HCT116 (cell line): Measurements from ENCODE around the gene NTSR1. TPM values are rescaled to one million over a fixed set of nuclear protein-coding genes. Genes with fewer than 3 reads are reported as not detected.
A peak's percentile ranks its signal among the peaks of the same experiment; 100 is the strongest.

Experiments used
- ATAC-seq: fragments of 200-7000 bp; cut with Tn5 transposase; 2 replicates; pipeline ENCODE4 v1.9.1; 2020; ENCODE audit warnings: mild to moderate bottlenecking, moderate library complexity
- BruUV-seq: library from RNA; stranded (reverse); fragments of 400-500 nt; replicated peaks from 2 replicates; lab custom pipeline; 2021; lab: Mats Ljungman, UMichigan
- CTCF ChIA-PET: fragments of 300-600 bp; sonication (Branson Sonifier 250); formaldehyde crosslinking; loops from one replicate; lab custom pipeline; 2021; ENCODE audit warnings: antibody characterized with exemption; lab: Charles Lee
- POLR2A ChIA-PET: fragments of 300-600, 350-600 bp; sonication (Branson Sonifier 250); formaldehyde crosslinking; loops from one replicate; lab custom pipeline; 2021; ENCODE audit warnings: antibody characterized with exemption; lab: Charles Lee
- RAD21 ChIA-PET, 2 experiments: fragments of 300-600 bp; sonication (Branson Sonifier 250); formaldehyde crosslinking; loops; one replicate each; lab custom pipeline; 2023; ENCODE audit warnings: low total read pairs in 2 of 2; ENCODE audit not compliant: uncharacterized antibody in 2 of 2, unreplicated experiment in 2 of 2, low non-redundant PET in 1 of 2; lab: Charles Lee
- DNase-seq: peaks from one replicate; pipeline ENCODE4 v3.0.0-alpha.2; 2010; ENCODE audit warnings: low read depth, low spot score
- H2AFZ ChIP-seq: fragments of 200-600 bp; shearing (Covaris generic), sonication (generic); 2 replicates; pipeline ENCODE4 v1.6.1; 2017; ENCODE audit warnings: low read depth, mixed run types, mixed read lengths, antibody characterized with exemption, low read length; ENCODE audit not compliant: poor library complexity, severe bottlenecking
- H3K27ac ChIP-seq: 2 replicates; pipeline ENCODE4 v1.5.1; 2012; ENCODE audit warnings: low read depth, low read length
- H3K27me3 ChIP-seq: fragments of 200-600 bp; sonication (generic); 2 replicates; pipeline ENCODE4 v1.6.1; 2016; ENCODE audit warnings: mixed run types, low read length, mixed read lengths; ENCODE audit not compliant: insufficient read depth
- H3K36me3 ChIP-seq, 2 experiments: fragments of 200-500 bp in 1 of 2; fragments of 200-600 bp in 1 of 2; sonication (Bioruptor generic) in 1 of 2; sonication (generic) in 1 of 2; 2 replicates each; pipeline versions ENCODE4 v1.5.1 to v1.6.1; 2014 to 2016; ENCODE audit warnings: low read length in 2 of 2, inconsistent platforms in 1 of 2, mixed read lengths in 1 of 2, mixed run types in 1 of 2; ENCODE audit not compliant: insufficient read depth in 2 of 2, control insufficient read depth in 1 of 2
- H3K4me1 ChIP-seq, 2 experiments: fragments of 200-600 bp in 1 of 2; sonication (generic) in 1 of 2; 2 replicates each; pipeline versions ENCODE4 v1.5.1 to v1.6.1; 2012 to 2017; ENCODE audit warnings: low read length in 2 of 2, inconsistent platforms in 1 of 2, mild to moderate bottlenecking in 1 of 2, mixed read lengths in 1 of 2, mixed run types in 1 of 2, moderate library complexity in 1 of 2; ENCODE audit not compliant: insufficient read depth in 2 of 2, control insufficient read depth in 1 of 2
- H3K4me2 ChIP-seq: fragments of 200-600 bp; sonication (generic); 2 replicates; pipeline ENCODE4 v1.6.1; 2017; ENCODE audit warnings: mixed run types, low read length, mixed read lengths
- H3K4me3 ChIP-seq, 2 experiments: fragments of 200-600 bp in 1 of 2; sonication (generic) in 1 of 2; replicated peaks in 1 of 2; 2 replicates each; pipeline ENCODE4 v1.5.1; 2011 to 2016; ENCODE audit warnings: low read length in 2 of 2, control low read depth in 1 of 2, low read depth in 1 of 2, mild to moderate bottlenecking in 1 of 2, mixed read lengths in 1 of 2, mixed run types in 1 of 2
- H3K79me2 ChIP-seq: fragments of 200-600 bp; sonication (generic); 2 replicates; pipeline ENCODE4 v1.6.1; 2017; ENCODE audit warnings: mild to moderate bottlenecking, mixed run types, low read length, moderate library complexity, mixed read lengths; ENCODE audit not compliant: insufficient read depth
- H3K9ac ChIP-seq: fragments of 200-600 bp; sonication (generic); 2 replicates; pipeline ENCODE4 v1.6.1; 2016; ENCODE audit warnings: low read length, mixed read lengths
- H3K9me2 ChIP-seq: fragments of 200-600 bp; sonication (generic), shearing (Covaris generic); 2 replicates; pipeline ENCODE4 v1.6.1; 2017; ENCODE audit warnings: mixed run types, mild to moderate bottlenecking, moderate library complexity; ENCODE audit not compliant: insufficient read depth
- H3K9me3 ChIP-seq, 2 experiments: fragments of 200-500 bp in 1 of 2; fragments of 200-600 bp in 1 of 2; sonication (Bioruptor generic) in 1 of 2; sonication (generic) in 1 of 2; 2 replicates each; pipeline ENCODE4 v1.6.1; 2014 to 2017; ENCODE audit warnings: low read length in 2 of 2, mixed read lengths in 2 of 2, inconsistent platforms in 1 of 2, low read depth in 1 of 2, mild to moderate bottlenecking in 1 of 2, mixed run types in 1 of 2, moderate library complexity in 1 of 2; ENCODE audit not compliant: control insufficient read depth in 1 of 2, insufficient read depth in 1 of 2
- H4K20me1 ChIP-seq: fragments of 200-600 bp; sonication (generic), shearing (Covaris generic); 2 replicates; pipeline ENCODE4 v1.6.1; 2017; ENCODE audit warnings: mixed run types, mild to moderate bottlenecking, moderate library complexity; ENCODE audit not compliant: insufficient read depth
- CTCF ChIP-seq, 3 experiments: fragments of 200-600 bp in 1 of 3; sonication (generic) in 1 of 3; IDR thresholded peaks in 2 of 3; conservative IDR thresholded peaks in 1 of 3; 2 replicates each; pipeline ENCODE4 v1.5.1; 2012 to 2017; ENCODE audit warnings: low read depth in 2 of 3, low read length in 2 of 3, antibody characterized with exemption in 1 of 3, borderline replicate concordance in 1 of 3, control low read depth in 1 of 3, mild to moderate bottlenecking in 1 of 3, mixed read lengths in 1 of 3, mixed run types in 1 of 3, moderate library complexity in 1 of 3; ENCODE audit not compliant: insufficient read depth in 1 of 3
- ZBTB33 ChIP-seq: IDR thresholded peaks from 2 replicates; pipeline ENCODE4 v1.6.1; 2011; ENCODE audit warnings: mild to moderate bottlenecking, low read length, moderate library complexity; ENCODE audit not compliant: insufficient replicate concordance; ENCODE audit errors: extremely low read depth
- intact Hi-C: fragments of 100-400 bp; cut with micrococcal nuclease; formaldehyde crosslinking; loops from 2 replicates; pipeline ENCODE4 v1.10.0; 2022
- total RNA-seq: library from RNA; stranded (reverse); gene quantifications from one replicate; pipeline ENCODE4 v1.2.1, GENCODE V29; 2021; ENCODE audit not compliant: unreplicated experiment

Gene NTSR1
- total RNA-seq, 1 experiment from 2014 or later, result 187 TPM

DNA sequence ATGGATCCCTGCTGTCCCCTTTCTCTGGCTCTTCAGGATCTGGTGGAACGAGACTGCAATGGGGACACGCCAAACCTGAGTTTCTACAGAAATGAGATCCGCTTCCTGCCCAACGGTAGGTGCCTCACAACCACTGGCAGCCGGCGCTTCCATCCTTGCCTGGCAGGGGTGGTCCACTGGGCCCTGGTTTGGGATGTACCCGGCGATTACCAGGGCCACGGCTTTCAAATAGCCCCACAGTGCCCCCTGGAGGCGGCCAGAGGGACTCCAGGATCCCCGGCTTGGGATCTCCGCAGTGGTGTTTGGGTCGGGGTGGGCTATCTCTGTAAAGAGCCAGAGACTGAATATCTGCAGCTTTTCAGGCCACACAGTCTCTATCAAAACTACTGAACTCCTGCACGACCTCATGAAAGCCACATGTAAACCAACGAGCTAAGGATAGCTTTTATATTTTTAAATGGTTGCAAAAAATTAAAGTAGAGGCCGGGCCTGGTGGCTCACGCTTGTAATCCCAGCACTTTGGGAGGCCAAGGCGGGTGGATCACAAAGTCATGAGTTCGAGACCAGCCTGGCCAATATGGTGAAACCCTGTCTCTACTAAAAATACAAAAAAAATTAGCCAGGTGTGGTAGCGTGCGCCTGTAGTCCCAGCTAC, 99.7 kb downstream of the NTSR1 start:
- H4K20me1 ChIP-seq, result no peaks in the 10 kb centered on the region; the same call in 1 of the 2 replicates
- RAD21 ChIA-PET, result no interaction called here
- intact Hi-C loops, result loop anchor here (1.0 to 10.0 kb wide), 2 partner anchors 140 to 504 kb away; partner anchors contain the start of gene ADRM1
- DNase-seq, result no peak
- peaks cover 19 to 35% of the 10 kb centered on the region in 2 experiments; a peak in 3 of 4 replicates for H3K4me1 ChIP-seq
- H3K27ac ChIP-seq, result peak overlapping the region; percentile 8; the same call in 1 of the 2 replicates
- H3K36me3 ChIP-seq, result peaks cover 24 to 39% of the 10 kb centered on the region in 2 experiments
- no peaks in the 10 kb centered on the region for H3K27me3 ChIP-seq
- H3K4me2 ChIP-seq, result no peak overlapping the region
- POLR2A ChIA-PET, result no interaction called here
- H3K79me2 ChIP-seq, result peaks cover 59% of the 10 kb centered on the region
- ATAC-seq, result peak; percentile 68
- H3K9me3 ChIP-seq, result no peaks in the 10 kb centered on the region
- no peaks in the 10 kb centered on the region for H3K9me2 ChIP-seq
- CTCF ChIA-PET, result interaction anchor here (0.9 to 2.1 kb wide), 3 partner anchors 14 to 166 kb away, joined by 3 to 10 read pairs (median 6); partner anchors contain the start of gene SLCO4A1
- no TSS peak for BruUV-seq
- no peak overlapping the region for H2AFZ ChIP-seq
- H3K4me3 ChIP-seq, result no peak overlapping the region
- H3K9ac ChIP-seq, result no peak overlapping the region
- TF ChIP-seq CTCF (IDR thresholded peaks at IDR 0.05 in 2 of 3, conservative IDR thresholded peaks at IDR 0.05 in 1 of 3; ENCODE audit: borderline replicate concordance in 1 of 3, insufficient read depth in 1 of 3, low read depth in 2 of 3, low read length in 2 of 3) (peak in 2 of 3 experiments; percentile 88 to 94; a peak in 5 of 6 replicates), ZBTB33 (no peak)
